Lung microvascular endothelial cell (primary cell): ENCODE measurements around the gene EGFR. TPM values are rescaled to one million over a fixed set of nuclear protein-coding genes. Genes with fewer than 3 reads are reported as not detected.
A peak's percentile ranks its signal among the peaks of the same experiment; 100 is the strongest.

Experiments
- DNase-seq, 2 donors: peaks; one replicate each; pipeline versions ENCODE4 v3.0.0 to v3.0.0-alpha.2; 2010; ENCODE audit warnings: low read depth in 2 of 2
- total RNA-seq: library from RNA; depleted of rRNA; stranded (reverse); fragments of >200 nt; gene quantifications from 2 replicates; pipeline ENCODE4 v1.2.1, GENCODE V29; 2014

The EGFR gene
- total RNA-seq, 1 donor from 2014 or later, result 0.20 TPM

DNA sequence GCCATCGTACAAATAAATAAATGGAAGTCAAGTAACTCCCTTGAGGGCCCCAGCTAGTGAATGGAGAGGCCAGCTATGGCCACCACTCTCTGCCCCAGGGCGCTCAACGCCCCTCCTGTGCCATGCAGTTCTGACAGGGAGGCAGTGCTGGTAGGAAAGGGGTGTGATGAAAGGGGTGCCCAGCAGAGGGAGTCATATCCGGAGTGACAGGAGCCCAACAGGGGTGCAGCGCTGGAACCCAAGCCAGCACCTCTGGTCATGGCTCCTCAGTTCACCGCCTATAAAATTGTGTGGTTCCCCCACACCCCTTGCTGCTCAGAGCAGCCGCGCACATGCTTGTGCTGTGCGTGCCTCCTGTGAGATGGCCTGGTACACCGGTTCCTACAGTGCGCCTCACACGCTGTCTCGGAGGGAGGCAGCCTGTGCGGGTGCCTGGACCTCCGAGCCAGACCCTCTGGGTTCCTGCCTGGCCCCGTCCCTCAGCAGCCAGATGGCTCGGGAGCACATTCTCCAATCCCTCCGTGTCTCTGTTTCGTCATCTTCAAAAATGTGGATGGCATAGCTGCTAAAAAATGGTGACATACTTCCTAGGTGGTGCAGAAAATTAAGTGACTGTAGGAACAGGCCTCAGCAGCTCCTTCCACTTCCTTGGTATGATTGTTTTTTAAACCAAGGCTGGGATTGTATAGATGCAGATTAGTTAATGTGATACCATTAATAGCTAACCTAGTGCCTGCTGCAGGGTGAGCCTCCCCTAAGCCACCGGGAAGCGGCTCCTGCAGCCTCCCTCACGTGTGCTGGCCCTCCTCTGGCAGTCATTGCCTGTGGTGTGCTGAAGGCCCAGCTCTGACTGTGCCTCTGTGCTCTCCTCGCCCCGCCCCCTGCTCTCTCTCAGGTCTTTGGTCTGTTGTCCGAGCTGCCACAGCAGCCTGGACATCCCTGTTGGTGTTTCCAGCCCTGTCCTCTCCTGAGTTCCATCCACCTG is 125.8 kb downstream of the EGFR start:
- no peak for DNase-seq

DNA sequence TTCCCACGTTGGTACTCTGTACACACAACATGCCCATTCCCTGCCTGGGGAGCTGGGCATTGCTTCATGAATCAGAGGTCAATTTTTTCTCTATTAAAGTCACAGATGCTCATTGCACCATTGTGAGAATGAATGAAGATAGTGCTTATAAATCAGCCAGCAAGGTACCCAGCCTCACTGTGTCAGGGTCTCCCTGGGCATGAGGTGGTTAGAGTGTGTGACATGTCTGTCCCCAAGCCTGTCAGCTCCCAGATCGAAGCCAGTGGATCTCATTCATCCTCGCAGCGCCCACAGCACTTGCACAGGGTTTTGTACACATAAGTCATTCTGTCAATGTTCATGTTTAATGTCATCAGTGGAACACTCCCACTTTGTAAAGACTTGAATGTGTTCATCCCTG is 126.8 kb downstream of the EGFR start:
- no peak for DNase-seq

DNA sequence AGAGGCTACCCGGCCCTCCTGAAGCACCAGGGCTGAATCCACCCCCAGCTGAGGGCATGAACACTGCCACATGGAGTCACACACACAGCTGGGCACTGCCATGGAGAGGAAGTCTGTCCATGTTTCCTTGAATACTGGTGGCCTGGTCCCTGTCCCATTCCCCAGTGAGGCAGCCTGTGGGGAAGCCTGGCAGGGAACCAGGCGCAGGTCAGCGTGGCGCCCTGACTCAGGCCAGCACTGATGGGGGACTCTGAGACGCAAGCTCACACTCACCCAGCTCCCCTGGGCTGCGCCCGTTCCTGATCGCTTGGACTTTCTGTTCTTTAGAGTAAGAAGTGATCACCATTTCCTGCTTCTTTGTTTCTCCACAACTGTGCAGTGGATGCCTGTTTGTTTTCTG is 128.3 kb downstream of the EGFR start:
- no peak for DNase-seq

DNA sequence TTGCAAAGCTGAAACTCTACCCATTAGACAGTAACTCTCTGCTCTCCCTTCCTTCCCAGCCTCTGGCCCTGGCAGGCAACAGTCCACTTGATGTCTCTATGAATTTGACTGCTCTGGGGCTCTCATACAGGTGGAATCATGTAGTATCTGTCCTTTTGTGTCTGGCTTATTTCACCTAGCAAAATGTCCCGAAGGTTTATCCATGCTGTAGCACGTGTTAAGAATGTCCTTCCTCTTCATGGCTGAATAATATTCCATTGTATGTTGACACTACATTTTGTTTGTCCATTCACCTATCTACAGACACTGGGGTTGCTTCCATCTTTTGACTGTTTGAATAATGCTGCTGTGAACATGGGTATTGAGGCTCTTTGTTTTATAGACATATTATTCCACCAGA is 128.9 kb downstream of the EGFR start:
- DNase-seq, result no peak

DNA sequence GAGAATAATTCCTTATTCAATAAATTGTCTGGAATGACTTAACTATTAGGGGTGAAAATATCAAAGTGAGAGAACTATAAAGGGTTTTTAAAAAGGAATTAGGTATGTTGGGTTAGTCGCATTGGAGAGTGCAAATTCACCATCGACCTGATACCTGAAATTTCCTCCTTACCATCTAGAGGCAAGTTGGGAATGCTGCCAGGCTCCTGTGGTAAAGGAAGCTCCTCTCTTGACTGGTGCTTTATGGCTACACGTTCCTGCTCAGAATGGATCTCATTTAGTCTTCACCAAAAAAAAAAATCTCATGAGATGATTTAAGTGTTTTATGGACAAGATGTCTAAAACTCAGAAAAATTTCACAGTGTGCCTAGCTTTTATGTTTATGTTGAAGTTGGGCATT is 129.8 kb downstream of the EGFR start:
- no peak for DNase-seq

DNA sequence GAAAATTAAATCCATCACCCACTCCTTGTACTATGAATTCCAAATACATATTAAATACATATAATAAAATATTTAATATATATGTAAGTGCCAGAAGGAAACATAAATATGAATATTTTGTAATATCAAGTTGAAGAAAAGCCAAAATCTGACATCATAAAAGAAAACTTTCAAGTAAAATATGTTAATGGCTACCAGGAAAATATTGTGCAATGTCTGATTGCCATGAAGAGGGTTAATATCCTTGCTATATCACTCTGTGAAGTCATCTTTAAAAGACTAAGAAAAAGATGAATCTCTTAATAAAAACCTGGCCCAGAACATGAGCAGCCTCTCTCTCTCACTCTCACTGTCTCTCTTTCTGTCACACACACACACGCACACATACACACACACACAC is 130.2 kb downstream of the EGFR start:
- DNase-seq, result no peak

DNA sequence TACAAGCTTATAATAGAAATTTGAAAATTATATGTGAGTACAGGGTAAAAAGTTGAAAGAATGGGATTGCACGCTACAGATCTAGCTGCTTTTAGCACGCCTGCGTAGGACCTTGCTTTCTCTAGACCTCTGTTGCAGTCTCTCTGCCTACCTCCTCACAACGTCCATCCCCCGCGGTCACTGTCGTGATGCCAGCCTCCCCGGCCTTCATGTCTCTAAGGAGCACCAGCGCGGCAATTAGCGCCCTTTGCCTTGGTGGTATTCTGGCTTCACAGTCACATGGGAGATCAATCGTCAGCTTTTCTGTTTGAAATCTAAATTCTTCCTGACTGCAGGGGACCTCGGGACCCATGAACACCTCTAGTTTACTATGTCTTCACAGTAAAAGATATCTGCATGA is 131.3 kb downstream of the EGFR start:
- DNase-seq, result no peak

DNA sequence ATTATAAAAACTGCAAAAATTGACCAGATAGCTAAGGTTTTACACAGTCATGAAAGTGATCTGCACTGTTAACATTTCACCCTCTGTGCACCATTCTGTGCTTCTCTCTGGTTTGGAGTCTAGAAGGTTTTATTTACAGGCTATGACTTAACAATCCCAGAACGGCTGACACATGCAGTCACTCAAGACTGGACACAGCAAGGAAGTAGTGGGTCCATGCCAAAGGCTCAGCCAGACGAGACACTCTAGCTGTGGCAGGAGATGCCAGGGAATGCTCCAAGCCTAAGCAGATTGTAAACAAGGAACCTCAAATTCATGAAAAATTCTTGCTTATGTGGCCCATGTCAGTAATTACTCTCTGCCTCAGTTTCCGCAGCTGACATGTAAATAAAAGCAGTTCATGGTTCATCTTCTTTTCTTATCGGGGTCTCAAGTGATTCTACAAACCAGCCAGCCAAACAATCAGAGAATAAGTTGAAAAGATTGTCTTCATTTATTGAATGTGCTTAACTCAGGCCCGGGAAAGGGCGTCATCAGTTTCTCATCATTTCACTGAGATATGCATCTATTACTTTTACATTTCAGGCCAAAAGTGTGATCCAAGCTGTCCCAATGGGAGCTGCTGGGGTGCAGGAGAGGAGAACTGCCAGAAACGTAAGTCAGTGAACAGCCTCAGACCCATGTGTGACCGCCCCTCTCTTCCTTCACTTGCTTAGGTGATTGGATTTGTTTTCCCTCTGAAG is 132.1 kb downstream of the EGFR start:
- DNase-seq, result no peak

DNA sequence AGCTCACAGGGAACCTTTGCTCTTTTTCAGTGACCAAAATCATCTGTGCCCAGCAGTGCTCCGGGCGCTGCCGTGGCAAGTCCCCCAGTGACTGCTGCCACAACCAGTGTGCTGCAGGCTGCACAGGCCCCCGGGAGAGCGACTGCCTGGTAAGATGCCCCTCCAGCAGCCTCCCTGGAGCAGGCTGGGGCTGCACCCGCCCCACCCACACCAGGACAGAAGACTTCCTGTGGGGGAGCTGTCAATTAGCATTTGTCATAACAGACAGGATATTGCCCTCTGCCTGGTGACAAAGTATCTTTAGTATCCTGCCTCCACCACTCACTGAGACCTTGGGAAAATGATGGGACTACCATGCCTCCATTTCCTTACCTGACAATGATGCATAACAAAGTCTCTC is 133.7 kb downstream of the EGFR start:
- DNase-seq, result no peak

DNA sequence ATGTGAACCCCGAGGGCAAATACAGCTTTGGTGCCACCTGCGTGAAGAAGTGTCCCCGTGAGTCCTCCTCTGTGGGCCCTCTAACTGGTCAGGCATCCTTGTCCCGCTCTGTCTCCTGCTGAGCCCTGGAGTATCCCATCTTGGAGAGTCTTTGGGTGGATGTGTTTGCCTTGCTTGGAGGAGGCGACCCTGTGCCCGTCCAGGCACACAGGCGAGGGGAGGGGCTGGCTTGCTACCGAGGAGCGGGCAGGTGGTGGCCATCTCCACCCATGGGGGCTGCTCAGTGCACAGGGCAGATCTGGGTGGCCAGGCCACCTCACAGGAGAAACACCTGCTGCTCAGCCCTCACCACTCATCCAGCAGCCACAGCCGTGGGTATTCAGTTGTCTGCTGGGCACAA is 135.3 kb downstream of the EGFR start:
- DNase-seq, result no peak

DNA sequence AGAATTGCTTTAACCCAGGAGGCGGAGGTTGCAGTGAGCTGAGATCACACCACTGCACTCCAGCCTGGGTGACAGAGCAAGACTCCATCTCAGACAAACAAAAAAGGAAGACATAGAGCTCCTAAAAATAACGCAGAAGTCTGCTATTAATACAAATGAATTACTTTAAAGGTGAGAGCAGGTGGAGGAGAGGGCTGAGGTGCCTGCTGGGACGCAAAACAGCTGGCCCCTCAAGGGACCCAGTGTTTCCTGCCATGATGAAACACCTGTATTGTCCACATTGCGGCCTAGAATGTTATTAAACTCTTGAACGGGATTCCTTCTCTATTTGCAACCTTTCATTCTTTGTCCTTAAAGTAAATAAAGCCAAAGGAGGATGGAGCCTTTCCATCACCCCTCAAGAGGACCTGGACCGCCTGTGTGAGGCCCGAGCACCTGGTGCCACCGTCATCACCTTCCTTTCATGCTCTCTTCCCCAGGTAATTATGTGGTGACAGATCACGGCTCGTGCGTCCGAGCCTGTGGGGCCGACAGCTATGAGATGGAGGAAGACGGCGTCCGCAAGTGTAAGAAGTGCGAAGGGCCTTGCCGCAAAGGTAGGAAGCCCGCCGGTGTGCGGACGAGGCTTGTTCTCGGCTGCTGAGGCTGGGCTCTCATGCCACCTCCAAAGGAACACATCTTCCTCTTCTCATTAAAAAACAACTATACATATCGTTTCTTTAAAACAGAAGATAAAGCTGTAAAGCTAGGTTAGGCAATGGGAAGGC is 136.7 kb downstream of the EGFR start:
- no peak for DNase-seq

DNA sequence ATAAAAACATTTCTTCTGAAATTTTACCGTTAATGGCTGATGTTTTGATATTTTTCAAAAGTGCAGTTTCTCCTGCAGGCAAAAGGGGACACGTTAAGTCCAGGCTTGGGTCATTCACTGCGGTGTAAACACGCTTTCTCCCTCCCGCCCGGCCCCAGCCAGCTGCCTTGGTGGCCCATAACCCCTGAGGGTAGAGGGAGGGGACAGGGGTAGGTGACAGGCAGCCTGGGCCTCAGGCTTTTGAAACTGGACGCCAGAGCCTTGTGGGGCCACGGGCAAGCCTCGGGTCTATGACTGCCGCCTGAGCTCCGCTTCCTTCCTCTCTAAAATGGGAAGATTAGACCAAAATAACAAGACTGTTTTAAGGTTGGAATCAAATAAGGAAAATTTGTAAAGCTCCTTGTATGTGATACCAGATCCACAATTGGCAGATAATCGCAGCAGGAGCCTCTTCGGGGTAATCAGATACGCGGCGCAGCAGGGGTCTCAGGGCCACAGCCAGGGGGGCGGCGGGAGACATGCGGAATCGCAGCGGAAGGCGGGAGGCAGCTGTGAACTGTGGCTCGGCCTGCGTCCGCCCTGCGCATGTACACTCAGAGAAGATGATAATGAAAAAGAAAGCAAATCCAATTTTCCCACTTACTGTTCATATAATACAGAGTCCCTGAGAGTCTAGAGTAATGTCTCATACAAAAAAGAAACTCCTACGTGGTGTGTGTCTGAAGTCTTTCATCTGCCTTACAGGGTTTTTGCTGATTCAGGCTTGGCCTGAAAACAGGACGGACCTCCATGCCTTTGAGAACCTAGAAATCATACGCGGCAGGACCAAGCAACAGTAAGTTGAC is 138.3 kb downstream of the EGFR start:
- DNase-seq, result peak in 1 of 2 donors; percentile 30

DNA sequence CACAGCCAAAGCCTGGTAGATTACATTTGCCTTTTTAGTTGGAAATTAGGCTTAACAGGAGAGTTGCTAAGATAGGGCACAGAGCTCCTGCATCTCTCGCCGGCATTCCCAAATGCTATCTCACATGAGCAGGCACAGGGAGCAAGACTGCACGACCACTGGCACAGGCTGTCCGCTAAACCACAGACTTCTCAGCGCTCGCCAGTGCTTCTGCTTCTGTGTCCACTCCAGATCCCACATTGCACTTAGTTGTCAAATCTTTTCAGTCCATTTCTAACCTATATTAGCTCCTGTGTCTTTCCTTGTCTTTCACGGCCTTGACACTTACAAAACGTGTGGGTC is 138.9 kb downstream of the EGFR start:
- DNase-seq, result no peak

DNA sequence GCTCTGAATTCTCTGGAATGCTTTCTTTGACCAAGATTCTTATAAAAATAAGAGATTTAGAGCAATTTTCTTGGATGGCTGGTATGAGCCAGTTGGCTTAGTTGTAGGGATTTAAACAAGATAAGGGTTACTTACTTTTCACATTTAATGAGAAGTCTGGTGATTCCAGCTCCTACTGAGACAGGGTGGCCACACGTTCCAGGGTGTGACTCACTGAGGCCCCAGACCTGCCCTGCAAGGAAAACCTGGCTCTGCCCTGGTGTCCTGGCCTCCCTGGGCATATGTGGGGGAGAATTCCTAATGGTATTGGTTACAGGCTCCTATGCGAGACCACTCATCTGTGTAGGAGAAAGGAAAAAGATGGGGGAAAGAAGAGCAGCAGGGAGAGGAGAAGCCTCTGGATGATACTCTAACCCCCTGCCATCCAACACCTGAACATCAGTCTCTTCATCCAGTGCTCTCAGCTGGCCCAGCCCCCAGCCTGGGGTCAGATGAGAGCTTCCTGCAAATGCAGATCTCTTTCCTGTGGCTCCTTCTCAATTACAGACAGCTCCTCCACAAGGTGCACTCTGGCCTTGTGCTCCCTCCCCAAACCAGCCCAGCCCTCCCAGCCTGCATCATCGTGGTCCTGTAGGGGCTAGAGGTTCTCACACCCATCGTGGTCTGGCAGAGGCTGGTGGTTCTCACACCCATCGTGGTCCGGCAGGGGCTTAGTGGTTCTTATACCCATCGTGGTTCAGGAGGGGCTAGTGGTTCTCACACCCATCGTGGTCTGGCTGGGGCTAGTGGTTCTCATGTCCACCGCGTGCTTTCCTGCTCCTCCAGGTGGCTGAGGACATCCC is 139.9 kb downstream of the EGFR start:
- no peak for DNase-seq

DNA sequence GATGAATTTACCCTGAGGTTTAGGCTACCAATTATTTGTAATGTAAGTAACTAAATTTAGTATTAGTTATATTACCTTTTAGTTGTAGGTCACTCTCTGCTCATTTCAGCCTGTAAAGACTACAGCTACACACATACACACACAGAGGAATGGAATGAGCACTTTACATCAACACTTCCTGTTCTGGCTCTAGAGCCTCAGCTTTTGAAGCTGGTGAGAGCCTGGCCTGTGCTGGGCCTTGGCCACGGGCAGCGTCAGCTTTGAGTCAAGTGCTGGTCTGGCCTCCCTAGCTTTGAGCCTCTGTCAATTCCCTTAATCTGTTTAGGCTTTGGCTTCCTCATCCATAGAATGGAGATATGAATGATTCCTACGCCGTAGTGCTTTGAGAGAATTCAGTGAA is 141.7 kb downstream of the EGFR start:
- peak; percentile 57 to 87 for DNase-seq

DNA sequence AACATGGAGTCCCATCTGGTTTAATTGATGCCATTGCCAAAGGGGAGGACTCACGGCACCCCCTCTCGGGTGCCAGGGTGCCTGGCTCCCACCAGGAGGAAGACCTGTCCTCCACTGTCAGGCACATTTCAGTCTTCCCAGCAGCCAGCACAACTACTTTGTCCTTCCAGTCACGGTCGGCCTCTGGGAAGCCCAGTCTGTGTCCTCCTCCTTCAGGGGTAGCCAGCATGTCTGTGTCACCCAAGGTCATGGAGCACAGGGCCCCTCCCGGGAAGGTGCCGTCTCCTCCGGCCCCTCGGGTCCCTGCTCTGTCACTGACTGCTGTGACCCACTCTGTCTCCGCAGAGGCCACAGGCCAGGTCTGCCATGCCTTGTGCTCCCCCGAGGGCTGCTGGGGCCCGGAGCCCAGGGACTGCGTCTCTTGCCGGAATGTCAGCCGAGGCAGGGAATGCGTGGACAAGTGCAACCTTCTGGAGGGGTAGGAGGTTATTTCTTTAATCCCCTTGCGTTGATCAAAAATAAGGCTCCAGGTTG is 142.4 kb downstream of the EGFR start:
- no peak for DNase-seq

DNA sequence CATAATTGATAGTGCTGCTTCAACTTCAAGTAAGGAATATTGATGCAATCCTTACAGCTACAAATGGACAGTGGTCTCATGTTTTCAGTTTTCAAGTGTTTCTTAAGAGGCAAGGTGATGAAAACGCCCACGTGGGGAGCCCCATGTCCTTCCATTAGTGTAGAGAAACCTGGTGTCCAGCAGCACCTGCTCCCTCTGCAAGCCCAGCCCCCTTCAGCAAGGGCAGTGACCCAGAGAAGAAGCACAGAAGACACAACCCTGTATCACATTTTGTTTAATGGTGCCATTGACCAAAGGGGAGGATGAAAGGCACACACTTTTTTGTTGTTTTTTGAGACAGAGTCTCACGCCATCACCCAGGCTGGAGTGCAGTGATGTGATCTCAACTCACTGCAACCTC is 143.7 kb downstream of the EGFR start:
- DNase-seq, result no peak

DNA sequence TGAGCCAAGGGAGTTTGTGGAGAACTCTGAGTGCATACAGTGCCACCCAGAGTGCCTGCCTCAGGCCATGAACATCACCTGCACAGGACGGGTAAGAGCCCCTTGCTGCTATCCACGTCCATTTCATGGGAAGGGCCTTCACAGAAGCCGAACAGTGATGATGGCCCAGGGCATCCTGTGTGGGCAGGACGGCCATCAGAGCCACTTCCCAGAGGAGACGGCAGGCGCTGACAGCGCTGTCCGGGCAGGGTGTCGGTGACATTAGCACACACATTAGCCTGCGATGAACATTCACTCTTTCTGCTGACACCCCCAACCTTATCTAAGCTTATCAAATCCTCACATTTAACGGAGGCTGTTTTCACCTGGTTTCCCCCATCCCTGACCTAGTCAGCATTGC is 144.9 kb downstream of the EGFR start:
- DNase-seq, result no peak

DNA sequence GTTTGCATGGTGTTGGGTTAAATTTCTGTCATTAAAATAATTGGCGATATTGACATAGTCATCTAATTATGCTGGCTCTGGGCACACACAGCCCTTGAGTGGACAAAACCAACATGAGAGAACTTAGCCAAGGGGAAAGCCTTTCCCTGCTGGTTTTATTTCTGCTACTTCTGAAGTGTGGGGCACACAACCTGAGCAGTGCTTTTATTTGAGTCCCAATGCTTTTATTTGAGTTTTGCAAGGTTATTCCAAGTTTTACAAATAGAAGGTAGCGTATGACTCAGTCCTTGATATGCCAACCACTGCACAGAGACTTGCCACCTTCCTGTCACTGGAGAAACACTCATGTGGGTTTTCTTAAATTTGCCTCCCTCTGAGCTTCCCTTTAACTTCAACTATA is 145.7 kb downstream of the EGFR start:
- no peak for DNase-seq
